ENCODE results near the gene RTN4. TPM values are rescaled to one million over a fixed set of nuclear protein-coding genes. Genes with fewer than 3 reads are reported as not detected.

RTN4 gene
- total RNA-seq, 1 donor: 355 TPM

DNA sequence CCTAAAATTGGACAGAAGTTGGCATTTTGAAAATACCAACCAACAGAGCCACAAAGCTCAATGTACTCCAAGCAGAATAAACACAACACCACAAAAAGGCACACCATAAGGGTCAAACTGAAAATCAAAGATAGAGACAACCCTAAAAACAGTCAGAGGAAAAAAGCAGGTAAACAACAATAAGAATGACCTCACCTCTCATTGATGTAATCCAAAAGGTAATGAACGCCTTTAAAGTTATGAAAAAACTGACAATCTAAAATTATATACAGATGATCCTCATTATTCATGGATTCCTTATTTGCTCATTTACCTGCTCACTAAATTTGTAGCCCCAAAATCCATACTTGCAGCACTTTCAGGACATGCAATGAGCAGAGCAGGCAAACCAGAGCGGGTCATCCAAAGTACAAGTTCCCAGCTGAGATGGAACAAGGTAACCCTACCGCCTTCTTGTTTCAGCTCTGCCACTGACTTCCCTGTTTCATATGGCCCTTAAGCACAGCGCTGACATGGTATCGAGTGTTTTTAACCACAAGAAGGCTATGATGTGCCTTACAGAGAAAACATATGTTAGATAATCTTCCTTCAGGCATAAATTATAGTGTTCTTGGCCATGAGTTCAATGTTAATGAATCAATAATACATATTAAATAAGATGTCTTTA is 17.0 kb downstream of the RTN4 start:
- H3K9me3 ChIP-seq (ENCODE audit: low read depth, low read length): no peaks in the 10 kb centered on the region
- H3K4me2 ChIP-seq (ENCODE audit: insufficient read depth, low read length): no peak overlapping the region
- no peaks in the 10 kb centered on the region for H3K27me3 ChIP-seq (ENCODE audit: insufficient read depth, low read length)
- no peak overlapping the region for H3K4me3 ChIP-seq (ENCODE audit: insufficient read depth, low read length)
- peaks cover 96% of the 10 kb centered on the region for H4K20me1 ChIP-seq (ENCODE audit: insufficient read depth, low read length)
- peaks cover 10% of the 10 kb centered on the region for H3K4me1 ChIP-seq (ENCODE audit: insufficient read depth, low read length)
- H3K27ac ChIP-seq (ENCODE audit: low read depth, low read length): no peak overlapping the region
- peaks cover 99% of the 10 kb centered on the region for H3K79me2 ChIP-seq (ENCODE audit: insufficient read depth, low read length)
- no peak for DNase-seq (ENCODE audit: insufficient read length, low spot score, missing footprints)
- no peaks in the 10 kb centered on the region for H3K36me3 ChIP-seq (ENCODE audit: insufficient read depth, low read length)
- TF ChIP-seq, protein P1, sequence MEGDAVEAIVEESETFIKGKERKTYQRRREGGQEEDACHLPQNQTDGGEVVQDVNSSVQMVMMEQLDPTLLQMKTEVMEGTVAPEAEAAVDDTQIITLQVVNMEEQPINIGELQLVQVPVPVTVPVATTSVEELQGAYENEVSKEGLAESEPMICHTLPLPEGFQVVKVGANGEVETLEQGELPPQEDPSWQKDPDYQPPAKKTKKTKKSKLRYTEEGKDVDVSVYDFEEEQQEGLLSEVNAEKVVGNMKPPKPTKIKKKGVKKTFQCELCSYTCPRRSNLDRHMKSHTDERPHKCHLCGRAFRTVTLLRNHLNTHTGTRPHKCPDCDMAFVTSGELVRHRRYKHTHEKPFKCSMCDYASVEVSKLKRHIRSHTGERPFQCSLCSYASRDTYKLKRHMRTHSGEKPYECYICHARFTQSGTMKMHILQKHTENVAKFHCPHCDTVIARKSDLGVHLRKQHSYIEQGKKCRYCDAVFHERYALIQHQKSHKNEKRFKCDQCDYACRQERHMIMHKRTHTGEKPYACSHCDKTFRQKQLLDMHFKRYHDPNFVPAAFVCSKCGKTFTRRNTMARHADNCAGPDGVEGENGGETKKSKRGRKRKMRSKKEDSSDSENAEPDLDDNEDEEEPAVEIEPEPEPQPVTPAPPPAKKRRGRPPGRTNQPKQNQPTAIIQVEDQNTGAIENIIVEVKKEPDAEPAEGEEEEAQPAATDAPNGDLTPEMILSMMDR (IDR thresholded peaks at IDR 0.05; ENCODE audit: extremely low read depth, low read depth, low read length): no peak
- H2AFZ ChIP-seq (ENCODE audit: low read length): no peak overlapping the region

- H3K4me1 ChIP-seq (ENCODE audit: insufficient read depth, low read length): peaks cover 10% of the 10 kb centered on the region
- no peak overlapping the region for H3K4me3 ChIP-seq (ENCODE audit: insufficient read depth, low read length)
- no peak for DNase-seq (ENCODE audit: insufficient read length, low spot score, missing footprints)
- H3K9me3 ChIP-seq (ENCODE audit: low read depth, low read length): no peaks in the 10 kb centered on the region
- peaks cover 1% of the 10 kb centered on the region for H3K36me3 ChIP-seq (ENCODE audit: insufficient read depth, low read length)
- TF ChIP-seq, protein P1 (IDR thresholded peaks at IDR 0.05; ENCODE audit: extremely low read depth, low read depth, low read length): no peak
- no peaks in the 10 kb centered on the region for H3K27me3 ChIP-seq (ENCODE audit: insufficient read depth, low read length)
- peaks cover 96% of the 10 kb centered on the region for H4K20me1 ChIP-seq (ENCODE audit: insufficient read depth, low read length)
- H3K79me2 ChIP-seq (ENCODE audit: insufficient read depth, low read length): peaks cover 99% of the 10 kb centered on the region
- no peak overlapping the region for H3K4me2 ChIP-seq (ENCODE audit: insufficient read depth, low read length)
- H2AFZ ChIP-seq (ENCODE audit: low read length): no peak overlapping the region
- no peak overlapping the region for H3K27ac ChIP-seq (ENCODE audit: low read depth, low read length)
Observed at GRCh38 chr2:55031505-55031904, 18.7 kb downstream of the RTN4 start.

DNA sequence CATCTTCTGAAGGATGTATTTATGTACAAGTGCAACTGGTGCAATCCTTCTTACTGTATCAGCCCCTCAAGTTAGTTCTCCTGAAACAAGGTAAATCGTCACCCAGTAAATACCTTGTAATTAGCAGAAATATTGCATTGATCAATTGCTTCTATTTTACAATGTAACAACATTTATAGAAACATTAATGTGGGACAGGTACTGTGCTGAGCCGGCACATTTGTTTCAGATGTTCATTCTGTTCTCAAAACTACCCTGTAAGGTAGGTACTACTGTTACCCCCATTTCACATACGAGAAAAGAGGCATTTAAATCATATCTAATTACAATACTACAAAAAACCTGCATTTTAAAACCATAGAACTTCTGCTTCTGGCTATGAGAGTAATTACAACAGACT is 19.5 kb downstream of the RTN4 start:
- Histone ChIP-seq H3K4me3 (ENCODE audit: insufficient read depth, low read length) (no peak overlapping the region), H4K20me1 (ENCODE audit: insufficient read depth, low read length) (peaks cover 99% of the 10 kb centered on the region), H3K27ac (ENCODE audit: low read depth, low read length) (no peak overlapping the region), H3K27me3 (ENCODE audit: insufficient read depth, low read length) (no peaks in the 10 kb centered on the region), H3K4me1 (ENCODE audit: insufficient read depth, low read length) (peaks cover 14% of the 10 kb centered on the region), H2AFZ (ENCODE audit: low read length) (no peak overlapping the region), H3K4me2 (ENCODE audit: insufficient read depth, low read length) (no peak overlapping the region), H3K36me3 (ENCODE audit: insufficient read depth, low read length) (peaks cover 5% of the 10 kb centered on the region), H3K79me2 (ENCODE audit: insufficient read depth, low read length) (peaks cover 100% of the 10 kb centered on the region), H3K9me3 (ENCODE audit: low read depth, low read length) (no peaks in the 10 kb centered on the region)
- no peak for DNase-seq (ENCODE audit: insufficient read length, low spot score, missing footprints)
- TF ChIP-seq, protein P1 (IDR thresholded peaks at IDR 0.05; ENCODE audit: extremely low read depth, low read depth, low read length): no peak

GRCh38 chr2:55029098-55029497 is 21.2 kb downstream of the RTN4 start:
- Histone ChIP-seq H3K9me3 (ENCODE audit: low read depth, low read length) (no peaks in the 10 kb centered on the region), H3K79me2 (ENCODE audit: insufficient read depth, low read length) (peaks cover 100% of the 10 kb centered on the region), H2AFZ (ENCODE audit: low read length) (no peak overlapping the region), H3K36me3 (ENCODE audit: insufficient read depth, low read length) (peaks cover 9% of the 10 kb centered on the region), H4K20me1 (ENCODE audit: insufficient read depth, low read length) (peaks cover 98% of the 10 kb centered on the region), H3K27ac (ENCODE audit: low read depth, low read length) (no peak overlapping the region), H3K4me1 (ENCODE audit: insufficient read depth, low read length) (peaks cover 11% of the 10 kb centered on the region), H3K4me2 (ENCODE audit: insufficient read depth, low read length) (no peak overlapping the region), H3K4me3 (ENCODE audit: insufficient read depth, low read length) (no peak overlapping the region), H3K27me3 (ENCODE audit: insufficient read depth, low read length) (no peaks in the 10 kb centered on the region)
- TF ChIP-seq, protein P1 (IDR thresholded peaks at IDR 0.05; ENCODE audit: extremely low read depth, low read depth, low read length): no peak
- no peak for DNase-seq (ENCODE audit: insufficient read length, low spot score, missing footprints)

All from osteoblast (primary cell).